DND-41 (cell line): Measurements from ENCODE around the gene MAST2.

Experiments
- ATAC-seq: fragments of 200-7000 bp; cut with Tn5 transposase; 3 replicates; pipeline ENCODE4 v1.9.1; 2021; ENCODE audit warnings: low read depth; ENCODE audit not compliant: insufficient read depth
- DNase-seq: peaks from one replicate; pipeline ENCODE4 v3.0.0-alpha.2; 2020
- H2AFZ ChIP-seq: 2 replicates; pipeline ENCODE4 v1.6.0; 2012; ENCODE audit warnings: low read depth, low read length
- H3K27ac ChIP-seq: 2 replicates; pipeline ENCODE4 v1.5.1; 2012; ENCODE audit warnings: low read length, inconsistent platforms
- H3K27me3 ChIP-seq: fragments of 200-600 bp; sonication (generic); 2 replicates; pipeline ENCODE4 v1.6.0; 2012; ENCODE audit warnings: low read length, mild to moderate bottlenecking, inconsistent platforms; ENCODE audit not compliant: insufficient read depth, poor library complexity
- H3K36me3 ChIP-seq: 2 replicates; pipeline ENCODE4 v1.5.1; 2012; ENCODE audit warnings: low read length, inconsistent platforms; ENCODE audit not compliant: insufficient read depth
- H3K4me1 ChIP-seq: 2 replicates; pipeline ENCODE4 v1.5.1; 2012; ENCODE audit warnings: mild to moderate bottlenecking, low read length; ENCODE audit not compliant: insufficient read depth
- H3K4me2 ChIP-seq: 2 replicates; pipeline ENCODE4 v1.6.0; 2012; ENCODE audit warnings: mild to moderate bottlenecking, moderate library complexity, low read length, inconsistent platforms; ENCODE audit not compliant: insufficient read depth
- H3K4me3 ChIP-seq, 2 experiments: fragments of 200-600 bp in 1 of 2; shearing (Covaris generic) in 1 of 2; 2 replicates each; pipeline ENCODE4 v1.5.1; 2012 to 2016; ENCODE audit warnings: inconsistent platforms in 2 of 2, low read length in 2 of 2, mild to moderate bottlenecking in 2 of 2, low read depth in 1 of 2, moderate library complexity in 1 of 2
- H3K79me2 ChIP-seq: 2 replicates; pipeline ENCODE4 v1.6.0; 2012; ENCODE audit warnings: low read length, inconsistent platforms; ENCODE audit not compliant: insufficient read depth
- H3K9ac ChIP-seq: 2 replicates; pipeline ENCODE4 v1.6.0; 2012; ENCODE audit warnings: low read depth, mild to moderate bottlenecking, inconsistent platforms, low read length, moderate library complexity
- H3K9me3 ChIP-seq: 2 replicates; pipeline ENCODE4 v1.5.1; 2012; ENCODE audit warnings: low read length, moderate library complexity, mild to moderate bottlenecking, inconsistent platforms; ENCODE audit not compliant: insufficient read depth, severe bottlenecking
- H4K20me1 ChIP-seq: 2 replicates; pipeline ENCODE4 v1.6.0; 2012; ENCODE audit warnings: low read length; ENCODE audit not compliant: insufficient read depth
- CTCF ChIP-seq: IDR thresholded peaks from 2 replicates; pipeline ENCODE4 v1.5.1; 2012; ENCODE audit warnings: borderline replicate concordance, low read length, moderate library complexity, mild to moderate bottlenecking; ENCODE audit not compliant: poor library complexity, severe bottlenecking; ENCODE audit errors: extremely low read depth
- EZH2 ChIP-seq: IDR thresholded peaks from 3 replicates; pipeline ENCODE4 v1.6.1; 2012; ENCODE audit warnings: borderline replicate concordance, low read depth, mild to moderate bottlenecking, moderate library complexity, low read length, inconsistent platforms; ENCODE audit not compliant: severe bottlenecking

Gene MAST2

GRCh38 chr1:45895406-45895805, 92.0 kb downstream of the MAST2 start:
- no peaks in the 10 kb centered on the region for H3K36me3 ChIP-seq
- TF ChIP-seq EZH2 (no peak), CTCF (no peak)
- H3K4me1 ChIP-seq: no peaks in the 10 kb centered on the region
- no peak overlapping the region for H3K27ac ChIP-seq
- ATAC-seq (no peak), DNase-seq (no peak)
- H3K4me3 ChIP-seq: no peak overlapping the region
- no peak overlapping the region for H3K4me2 ChIP-seq
- no peak overlapping the region for H2AFZ ChIP-seq
- H3K79me2 ChIP-seq: peaks cover 8% of the 10 kb centered on the region; the same call in 1 of the 2 replicates
- H3K9me3 ChIP-seq: no peaks in the 10 kb centered on the region
- H3K27me3 ChIP-seq: no peaks in the 10 kb centered on the region
- no peak overlapping the region for H3K9ac ChIP-seq
- no peaks in the 10 kb centered on the region for H4K20me1 ChIP-seq

GRCh38 chr1:45906883-45907282, 103.5 kb downstream of the MAST2 start:
- Histone ChIP-seq H3K9me3 (no peaks in the 10 kb centered on the region), H2AFZ (no peak overlapping the region), H3K9ac (no peak overlapping the region), H3K4me3 (no peak overlapping the region), H3K4me1 (no peaks in the 10 kb centered on the region), H3K27ac (no peak overlapping the region), H3K36me3 (no peaks in the 10 kb centered on the region), H3K4me2 (no peak overlapping the region), H3K27me3 (no peaks in the 10 kb centered on the region), H4K20me1 (no peaks in the 10 kb centered on the region; the same call in 1 of the 2 replicates), H3K79me2 (peaks cover 21% of the 10 kb centered on the region)
- no peak for ATAC-seq
- no peak for TF ChIP-seq CTCF
- no peak for TF ChIP-seq EZH2
- DNase-seq: no peak

GRCh38 chr1:45908611-45909140, 105.3 kb downstream of the MAST2 start:
- no peak for ATAC-seq
- no peaks in the 10 kb centered on the region for H3K9me3 ChIP-seq
- H3K27ac ChIP-seq: no peak overlapping the region
- no peak overlapping the region for H2AFZ ChIP-seq
- no peak overlapping the region for H3K4me2 ChIP-seq
- no peak overlapping the region for H3K9ac ChIP-seq
- no peak for DNase-seq
- H3K27me3 ChIP-seq: no peaks in the 10 kb centered on the region
- TF ChIP-seq EZH2 (no peak), CTCF (no peak)
- no peaks in the 10 kb centered on the region for H3K4me1 ChIP-seq
- H3K79me2 ChIP-seq: peaks cover 15% of the 10 kb centered on the region; the same call in 1 of the 2 replicates
- peaks cover 4% of the 10 kb centered on the region for H4K20me1 ChIP-seq
- no peak overlapping the region for H3K4me3 ChIP-seq
- H3K36me3 ChIP-seq: no peaks in the 10 kb centered on the region
